ENCODE measurements around the gene GSG1.

DNA sequence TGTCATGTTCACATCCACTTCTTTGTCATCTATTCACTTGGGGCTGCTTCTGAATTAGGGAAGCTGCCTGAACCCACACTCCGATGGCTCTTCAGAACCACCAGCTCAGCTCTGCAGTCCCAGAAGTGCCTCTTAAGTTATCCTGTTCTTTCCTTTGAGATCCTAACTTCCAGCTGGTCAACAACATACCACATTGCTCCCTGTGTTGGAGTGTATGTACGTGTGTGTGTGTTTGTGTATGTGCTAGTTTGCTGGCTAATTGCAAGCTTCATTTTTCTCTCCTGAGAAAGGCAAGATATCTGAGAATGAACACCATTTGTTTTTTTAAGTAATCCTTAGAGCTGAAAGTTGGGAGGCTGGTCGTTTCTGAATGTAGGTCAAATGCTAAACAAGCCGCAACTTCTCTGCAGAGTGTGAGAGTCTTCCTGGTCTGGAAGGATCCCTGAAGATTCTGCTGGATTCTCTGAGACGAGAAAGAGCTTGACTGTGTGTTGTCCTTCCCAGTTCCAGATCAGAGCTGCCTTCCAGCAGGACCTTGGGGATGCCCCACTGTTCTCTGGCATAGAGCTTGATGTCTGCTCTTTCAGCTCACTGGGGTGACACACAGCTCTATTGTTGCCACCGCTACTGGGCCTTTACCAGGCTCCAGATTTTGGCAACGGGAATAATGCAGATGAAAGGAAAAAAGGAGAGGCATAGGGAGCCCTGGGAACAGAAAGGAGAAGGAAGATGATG is 839 bp downstream of the GSG1 start:
- no peak for TF ChIP-seq POLR2A (IDR thresholded peaks at IDR 0.05; ENCODE audit: low read length)
- no peak for TF ChIP-seq GATA1 (IDR thresholded peaks at IDR 0.05; ENCODE audit: low read depth, low read length)
